Mucosa of stomach (tissue), 1 donor: ENCODE measurements around the gene POU2F2.
A peak's percentile ranks its signal among the peaks of the same experiment; 100 is the strongest.
"Not testable (repeated sequence)": the region's sequence is repeated elsewhere in the genome, so short reads cannot be mapped to it uniquely, and the experiment has no call there.

Source experiments
- H3K27me3 ChIP-seq: one replicate; pipeline ENCODE4 v1.7.0; 2013; ENCODE audit warnings: mild to moderate bottlenecking, low read length; ENCODE audit not compliant: control insufficient read depth, insufficient read depth
- H3K36me3 ChIP-seq: one replicate; pipeline ENCODE4 v1.7.0; 2013; ENCODE audit warnings: low read length; ENCODE audit not compliant: control insufficient read depth, insufficient read depth
- H3K4me1 ChIP-seq: one replicate; pipeline ENCODE4 v1.7.0; 2013; ENCODE audit warnings: mild to moderate bottlenecking, low read length; ENCODE audit not compliant: control insufficient read depth, insufficient read depth
- H3K4me3 ChIP-seq: one replicate; pipeline ENCODE4 v1.7.0; 2013; ENCODE audit warnings: low read length
- H3K9ac ChIP-seq: one replicate; pipeline ENCODE4 v1.7.0; 2013; ENCODE audit warnings: mild to moderate bottlenecking, low read length, moderate library complexity
- H3K9me3 ChIP-seq: one replicate; pipeline ENCODE4 v1.7.0; 2013; ENCODE audit warnings: mild to moderate bottlenecking, low read length, moderate library complexity; ENCODE audit not compliant: control insufficient read depth
- donor health status: Pancreatic carcinoma.

POU2F2 gene

DNA sequence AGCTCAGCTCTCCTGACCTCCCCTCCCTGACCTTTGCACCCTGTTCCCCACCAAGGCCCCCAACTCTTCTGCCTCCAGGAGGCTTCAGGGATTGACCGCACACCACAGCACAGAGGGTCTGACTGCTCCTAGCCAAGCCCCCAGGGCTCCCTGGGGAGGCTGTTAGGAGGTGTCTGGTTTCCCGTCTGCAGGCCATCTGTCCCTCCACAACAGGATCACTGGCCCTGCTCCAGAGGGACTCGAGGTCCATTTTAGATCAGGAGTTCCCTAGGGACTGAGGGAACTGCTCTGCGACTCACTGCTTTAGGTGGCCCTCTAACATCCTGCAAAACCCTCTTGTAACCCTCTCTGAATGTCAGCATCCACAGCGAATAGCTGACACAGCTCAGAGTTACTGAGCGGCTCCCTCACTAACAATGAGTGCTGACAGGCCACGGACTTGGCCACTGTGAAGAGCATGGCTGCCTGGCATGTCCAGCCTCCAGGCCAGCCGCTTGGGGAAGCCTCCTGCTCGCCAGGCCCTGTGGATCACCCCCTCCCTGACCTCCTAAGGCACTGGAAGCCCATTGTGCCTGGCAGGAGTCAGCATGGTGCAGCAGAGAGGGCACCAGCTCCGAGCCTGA, 79.9 kb downstream of the POU2F2 start:
- peaks cover 34% of the 10 kb centered on the region for H3K4me1 ChIP-seq
- no peaks in the 10 kb centered on the region for H3K27me3 ChIP-seq
- no peak overlapping the region for H3K4me3 ChIP-seq
- H3K9ac ChIP-seq: no peak overlapping the region
- no peaks in the 10 kb centered on the region for H3K9me3 ChIP-seq
- no peaks in the 10 kb centered on the region for H3K36me3 ChIP-seq

DNA sequence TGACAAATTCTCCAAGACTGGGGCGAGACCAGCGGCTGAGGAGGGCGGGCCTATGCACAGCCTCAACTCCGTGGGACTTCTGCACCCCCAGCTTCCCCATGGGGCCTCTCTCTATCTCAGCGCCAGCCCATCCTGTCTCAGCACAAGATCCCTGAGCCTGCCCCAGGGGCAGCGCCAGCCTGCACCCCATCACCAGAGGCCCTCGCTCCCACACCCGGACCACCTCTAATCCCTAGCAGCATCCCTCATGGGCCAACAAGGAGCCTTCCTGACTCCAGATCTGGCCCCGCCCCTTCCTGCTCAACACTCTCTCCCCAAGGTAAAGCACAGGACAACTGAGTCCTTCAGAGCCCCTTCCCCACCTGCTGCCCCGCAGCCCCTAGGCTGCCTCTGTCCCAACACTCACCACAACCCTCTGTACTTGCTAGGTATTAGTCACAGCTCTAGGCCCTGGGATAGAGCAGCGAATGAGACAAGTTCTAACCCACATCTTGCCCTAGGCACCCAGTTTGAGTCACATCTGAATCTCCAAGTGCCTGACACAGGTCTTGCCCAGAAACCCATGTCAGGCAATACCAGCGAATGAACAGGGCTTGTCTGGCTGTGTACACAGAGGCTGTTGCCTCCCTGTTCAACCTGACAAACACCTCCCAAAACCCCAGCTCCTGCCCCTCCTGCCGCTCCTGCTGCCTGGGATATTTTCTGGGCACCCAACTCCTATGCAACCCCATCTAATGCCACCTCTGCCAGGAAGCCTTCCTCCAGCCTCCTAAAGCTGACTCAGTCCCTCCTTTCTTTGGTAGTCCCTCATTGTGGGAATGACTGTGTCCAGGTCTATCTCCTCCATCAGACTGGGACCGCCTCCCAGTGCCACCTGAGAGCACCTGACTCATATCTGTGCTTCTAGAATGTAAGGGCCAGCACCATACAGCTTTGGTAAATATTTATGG, 80.8 kb downstream of the POU2F2 start:
- Histone ChIP-seq H3K4me3 (no peak overlapping the region), H3K9ac (peak overlapping the region; percentile 12), H3K36me3 (no peaks in the 10 kb centered on the region), H3K4me1 (peaks cover 34% of the 10 kb centered on the region), H3K27me3 (no peaks in the 10 kb centered on the region), H3K9me3 (no peaks in the 10 kb centered on the region)

DNA sequence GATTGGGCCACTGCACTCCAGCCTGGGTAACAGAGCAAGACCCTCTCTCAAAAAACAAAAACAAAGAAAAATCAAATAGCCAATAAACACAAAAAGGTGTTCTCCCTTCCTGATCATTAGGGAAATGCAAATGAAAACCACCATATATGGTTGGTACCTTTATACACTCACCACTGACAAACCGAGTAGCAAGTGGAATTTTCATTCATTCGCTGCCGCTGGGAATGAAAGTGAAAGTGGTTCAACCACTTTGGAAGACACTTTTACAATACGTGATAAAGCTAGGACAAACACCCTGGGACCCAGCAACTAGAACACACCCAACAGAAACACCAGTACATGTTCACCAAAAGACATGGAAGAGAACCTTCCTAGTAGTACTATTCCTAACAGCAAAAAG, 83.3 kb downstream of the POU2F2 start:
- peak overlapping the region; percentile 2 for H3K4me3 ChIP-seq
- no peaks in the 10 kb centered on the region for H3K36me3 ChIP-seq

DNA sequence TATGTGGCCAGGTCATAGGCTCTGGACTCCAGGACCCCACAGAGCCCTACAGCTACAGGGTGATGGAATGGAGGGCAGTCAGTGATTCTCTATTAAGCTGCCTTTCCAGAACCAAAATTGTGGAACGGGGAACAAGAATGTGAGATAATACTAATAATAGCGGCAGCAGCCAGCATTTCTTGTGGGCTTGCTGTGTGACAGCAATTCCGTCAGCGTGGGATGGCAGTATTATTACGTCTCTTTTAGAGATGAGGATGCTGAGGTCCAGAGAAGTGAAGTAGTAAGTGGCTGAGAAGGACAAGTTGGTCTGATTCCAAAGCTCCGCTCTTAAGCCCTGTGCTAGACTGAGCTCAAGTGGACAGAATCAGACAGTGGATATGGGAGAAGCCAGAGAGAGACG, 86.7 kb downstream of the POU2F2 start:
- H3K9ac ChIP-seq: no peak overlapping the region
- no peaks in the 10 kb centered on the region for H3K4me1 ChIP-seq
- no peaks in the 10 kb centered on the region for H3K27me3 ChIP-seq
- no peaks in the 10 kb centered on the region for H3K9me3 ChIP-seq
- H3K4me3 ChIP-seq: no peak overlapping the region
- no peaks in the 10 kb centered on the region for H3K36me3 ChIP-seq

More for the DNA sequence above, 83.3 kb downstream of the POU2F2 start:
- Histone ChIP-seq H3K27me3 (no peaks in the 10 kb centered on the region), H3K9me3 (no peaks in the 10 kb centered on the region), H3K4me1 (peaks cover 34% of the 10 kb centered on the region), H3K9ac (no peak overlapping the region)

DNA sequence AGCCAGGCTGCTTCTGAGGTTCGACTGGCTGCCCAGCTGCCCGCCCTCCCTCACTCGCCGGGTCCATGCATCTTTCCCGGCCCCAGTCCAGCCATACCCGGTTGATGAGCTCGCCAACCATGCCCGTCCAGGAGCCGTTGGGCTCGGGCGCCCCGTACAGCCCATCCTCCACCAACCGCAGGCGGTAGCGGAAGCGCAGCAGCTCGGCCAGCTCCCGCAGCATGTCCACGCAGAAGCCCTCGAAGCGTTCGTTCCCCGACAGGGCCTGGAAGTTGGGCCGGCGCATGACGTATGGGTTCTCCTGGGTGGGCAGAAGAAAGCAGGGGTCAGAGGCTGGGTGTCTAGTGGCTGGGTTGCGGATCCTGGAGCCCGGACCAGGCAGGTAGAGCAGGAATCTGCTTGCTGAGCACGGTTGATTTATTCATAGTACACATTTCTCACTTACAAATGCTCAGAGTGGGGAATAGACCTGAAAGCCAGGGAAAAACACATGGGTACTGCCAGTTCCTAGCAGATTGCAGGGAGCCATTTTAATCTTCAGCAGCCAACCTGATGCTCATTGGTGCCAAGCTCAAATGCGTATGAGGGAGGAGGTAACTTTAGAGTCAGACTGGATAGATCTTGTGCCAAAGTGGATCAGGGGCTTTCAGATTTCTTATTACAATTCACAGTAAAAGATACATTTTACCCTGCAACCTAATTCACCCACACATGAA, 89.6 kb downstream of the POU2F2 start:
- H3K4me1 ChIP-seq: no peaks in the 10 kb centered on the region
- no peak overlapping the region for H3K4me3 ChIP-seq
- no peaks in the 10 kb centered on the region for H3K9me3 ChIP-seq
- no peak overlapping the region for H3K9ac ChIP-seq
- no peaks in the 10 kb centered on the region for H3K36me3 ChIP-seq
- H3K27me3 ChIP-seq: no peaks in the 10 kb centered on the region

DNA sequence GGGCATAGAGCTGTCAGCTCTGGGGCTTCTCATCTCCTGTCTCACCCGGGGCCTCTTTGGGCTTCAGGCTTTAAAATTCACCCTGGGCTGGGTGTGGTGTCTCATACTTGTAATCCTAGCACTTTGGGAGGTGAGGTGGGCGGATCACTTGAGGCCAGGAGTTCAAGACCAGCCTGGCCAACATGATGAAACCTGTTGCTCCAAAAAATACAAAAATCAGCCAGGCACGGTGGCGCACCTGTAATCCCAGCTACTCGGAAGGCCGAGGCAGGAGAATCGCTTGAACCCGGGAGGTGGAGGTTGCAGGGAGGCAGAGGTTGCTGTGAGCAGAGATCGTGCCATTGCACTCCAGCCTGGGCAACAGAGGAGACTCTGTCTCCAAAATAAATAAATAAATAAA, 91.8 kb downstream of the POU2F2 start:
- not testable (repeated sequence) for H3K9me3 ChIP-seq, H3K4me1 ChIP-seq, H3K9ac ChIP-seq, H3K27me3 ChIP-seq, H3K4me3 ChIP-seq, H3K36me3 ChIP-seq

DNA sequence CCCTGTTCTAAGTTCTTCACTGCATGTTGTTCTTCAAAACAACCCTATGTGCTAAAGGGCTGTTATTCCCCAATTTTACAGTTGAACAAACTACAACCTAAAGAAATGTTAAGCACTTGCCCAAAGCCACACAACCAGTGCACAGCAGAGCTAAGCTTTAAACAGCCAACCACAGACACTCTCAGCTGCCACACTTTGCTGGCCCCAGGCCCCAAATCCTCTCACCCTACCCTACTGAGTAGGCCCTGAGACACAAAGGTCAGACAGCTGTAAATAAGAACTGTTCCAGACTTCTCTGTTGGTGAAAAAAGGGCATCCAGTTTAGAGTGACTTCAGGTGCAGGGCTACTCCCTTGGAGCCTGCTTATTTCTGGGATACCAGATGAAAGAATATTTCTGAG, 92.2 kb downstream of the POU2F2 start:
- H3K9ac ChIP-seq: no peak overlapping the region
- no peak overlapping the region for H3K4me3 ChIP-seq
- no peaks in the 10 kb centered on the region for H3K4me1 ChIP-seq
- H3K9me3 ChIP-seq: no peaks in the 10 kb centered on the region
- no peaks in the 10 kb centered on the region for H3K27me3 ChIP-seq
- H3K36me3 ChIP-seq: no peaks in the 10 kb centered on the region

DNA sequence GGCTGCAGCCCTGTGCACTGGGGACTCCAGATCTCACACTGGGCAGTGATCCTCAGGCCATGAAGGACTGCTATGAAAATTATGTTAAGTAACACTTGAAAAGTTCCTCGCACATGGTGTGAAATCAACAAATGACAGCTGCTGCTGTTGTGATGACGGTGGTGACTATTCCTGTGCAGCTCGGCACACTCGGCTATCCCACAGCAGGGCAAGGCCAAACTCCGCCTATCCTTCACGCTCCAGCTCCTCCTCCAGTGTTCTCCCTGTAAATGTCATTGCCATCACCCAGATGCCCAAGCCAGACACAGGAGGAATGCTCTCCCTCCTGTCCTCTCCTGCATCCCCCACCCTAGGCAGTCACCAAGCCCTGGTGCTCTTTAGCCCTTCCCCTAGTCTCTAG, 93.6 kb downstream of the POU2F2 start:
- H3K27me3 ChIP-seq: no peaks in the 10 kb centered on the region
- H3K36me3 ChIP-seq: no peaks in the 10 kb centered on the region
- H3K9ac ChIP-seq: no peak overlapping the region
- H3K9me3 ChIP-seq: no peaks in the 10 kb centered on the region
- no peak overlapping the region for H3K4me3 ChIP-seq
- no peaks in the 10 kb centered on the region for H3K4me1 ChIP-seq

DNA sequence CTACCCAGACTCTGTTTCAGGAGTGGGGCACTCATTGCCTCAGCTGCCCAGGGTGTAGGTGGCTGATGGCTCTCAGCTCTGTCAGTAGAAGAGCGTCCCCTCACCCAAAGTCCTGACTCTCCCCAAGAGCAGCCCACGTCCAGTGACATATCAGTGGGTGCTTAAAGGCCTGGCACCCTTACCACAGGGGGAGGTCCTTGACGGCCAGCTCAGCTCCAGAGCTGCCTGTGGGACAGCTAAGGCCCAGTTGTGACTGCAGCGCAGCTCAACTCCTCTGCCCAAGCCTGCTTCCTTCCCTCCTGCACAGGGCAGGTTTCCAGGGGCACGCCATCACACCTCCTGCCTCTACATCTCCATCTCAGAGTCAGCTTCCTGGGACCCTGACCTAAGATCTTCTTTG, 94.6 kb downstream of the POU2F2 start:
- Histone ChIP-seq H3K4me1 (no peaks in the 10 kb centered on the region), H3K27me3 (no peaks in the 10 kb centered on the region), H3K4me3 (no peak overlapping the region), H3K9me3 (no peaks in the 10 kb centered on the region), H3K36me3 (no peaks in the 10 kb centered on the region), H3K9ac (no peak overlapping the region)
